Measurements from ENCODE around the gene RIOK2.

The RIOK2 gene

DNA sequence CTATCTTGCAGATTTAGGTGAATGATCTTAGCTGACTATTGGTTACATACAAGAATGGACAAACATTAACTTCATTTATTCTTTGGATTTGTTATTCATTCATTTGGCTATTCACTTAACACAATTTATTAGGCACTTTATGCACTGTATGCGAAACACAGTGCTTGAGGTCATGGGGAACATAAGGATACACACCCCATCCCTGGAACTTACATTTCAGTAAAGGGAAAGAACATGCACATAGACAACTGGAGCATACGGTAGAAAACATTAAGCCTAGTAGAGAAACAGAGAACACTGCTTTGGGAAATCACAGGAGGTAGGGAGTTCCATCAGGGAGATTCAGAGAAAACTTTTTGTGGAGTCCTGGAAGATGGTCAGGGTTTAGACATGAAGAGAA, 62.9 kb downstream of the RIOK2 start:
- Histone ChIP-seq H3K27me3 (ENCODE audit: insufficient read depth, low read length, poor library complexity) (no peaks in the 10 kb centered on the region), H2AK5ac (ENCODE audit: low read length) (no peak overlapping the region), H3K27ac (ENCODE audit: low read depth, low read length) (no peak overlapping the region)

DNA sequence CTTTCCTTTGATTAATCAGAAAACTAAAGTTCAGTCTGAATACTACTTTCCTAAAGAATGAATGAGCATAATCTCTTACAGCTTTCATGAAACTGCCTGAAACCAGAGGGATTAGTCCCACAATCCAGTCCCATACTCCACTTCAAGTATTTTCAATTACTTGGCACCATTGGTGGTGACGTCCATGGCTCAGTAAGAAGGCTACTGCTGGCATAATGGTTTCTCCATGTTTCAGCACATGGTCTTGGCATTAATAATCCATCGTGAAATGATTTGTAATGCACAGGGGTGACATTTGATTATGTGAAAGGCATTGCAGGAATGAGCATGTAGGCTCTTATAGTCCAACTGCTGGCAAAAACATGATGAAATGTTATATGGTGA, 64.0 kb downstream of the RIOK2 start:
- Histone ChIP-seq H3K79me2 (ENCODE audit: control insufficient read depth, insufficient read depth, low read length) (no peaks in the 10 kb centered on the region), H2BK15ac (replicated peaks; ENCODE audit: low read depth) (no peak overlapping the region), H3K4me2 (ENCODE audit: low read length) (no peak overlapping the region), H3K27me3 (ENCODE audit: insufficient read depth, low read length, poor library complexity) (no peaks in the 10 kb centered on the region), H3K36me3 (ENCODE audit: control insufficient read depth, insufficient read depth, low read length) (no peaks in the 10 kb centered on the region), H3K56ac (ENCODE audit: low read length) (no peak overlapping the region), H3K9ac (ENCODE audit: low read length) (no peak overlapping the region), H2BK120ac (ENCODE audit: low read depth, low read length) (no peak overlapping the region), H4K8ac (ENCODE audit: low read depth, low read length) (no peak overlapping the region), H2BK5ac (ENCODE audit: low read length) (no peak overlapping the region), H2AK5ac (ENCODE audit: low read length) (no peak overlapping the region), H3K79me1 (ENCODE audit: low read length) (no peaks in the 10 kb centered on the region), H3K27ac (ENCODE audit: low read depth, low read length) (no peak overlapping the region), H3K23ac (ENCODE audit: low read length) (no peak overlapping the region), H3K18ac (ENCODE audit: low read length) (no peak overlapping the region), H3K4me3 (ENCODE audit: low read length) (no peak overlapping the region), H4K5ac (ENCODE audit: low read length) (no peak overlapping the region), H3K4me1 (ENCODE audit: control insufficient read depth, low read depth, low read length) (no peaks in the 10 kb centered on the region), H3K4ac (ENCODE audit: low read depth, low read length) (no peak overlapping the region)
- no CpG with 5 or more reads among the region's 2 CpGs for WGBS (ENCODE audit: extremely low coverage, insufficient coverage, low lambda C conversion rate)
- no peak for DNase-seq

More for the DNA sequence above, 62.9 kb downstream of the RIOK2 start:
- no peak overlapping the region for H3K4me3 ChIP-seq (ENCODE audit: low read length)
- no peak overlapping the region for H3K23ac ChIP-seq (ENCODE audit: low read length)
- H3K4ac ChIP-seq (ENCODE audit: low read depth, low read length) = no peak overlapping the region
- H3K56ac ChIP-seq (ENCODE audit: low read length) = no peak overlapping the region
- H3K18ac ChIP-seq (ENCODE audit: low read length) = no peak overlapping the region
- no peak overlapping the region for H4K8ac ChIP-seq (ENCODE audit: low read depth, low read length)
- H2BK5ac ChIP-seq (ENCODE audit: low read length) = no peak overlapping the region
- no peaks in the 10 kb centered on the region for H3K79me1 ChIP-seq (ENCODE audit: low read length)
- no peaks in the 10 kb centered on the region for H3K79me2 ChIP-seq (ENCODE audit: control insufficient read depth, insufficient read depth, low read length)
- H2BK120ac ChIP-seq (ENCODE audit: low read depth, low read length) = no peak overlapping the region
- no CpG with 5 or more reads among the region's 2 CpGs for WGBS (ENCODE audit: extremely low coverage, insufficient coverage, low lambda C conversion rate)
- H2BK15ac ChIP-seq (replicated peaks; ENCODE audit: low read depth) = no peak overlapping the region
- no peaks in the 10 kb centered on the region for H3K4me1 ChIP-seq (ENCODE audit: control insufficient read depth, low read depth, low read length)
- DNase-seq = no peak
- H3K36me3 ChIP-seq (ENCODE audit: control insufficient read depth, insufficient read depth, low read length) = no peaks in the 10 kb centered on the region
- H3K4me2 ChIP-seq (ENCODE audit: low read length) = no peak overlapping the region
- H4K5ac ChIP-seq (ENCODE audit: low read length) = no peak overlapping the region
- H3K9ac ChIP-seq (ENCODE audit: low read length) = no peak overlapping the region

DNA sequence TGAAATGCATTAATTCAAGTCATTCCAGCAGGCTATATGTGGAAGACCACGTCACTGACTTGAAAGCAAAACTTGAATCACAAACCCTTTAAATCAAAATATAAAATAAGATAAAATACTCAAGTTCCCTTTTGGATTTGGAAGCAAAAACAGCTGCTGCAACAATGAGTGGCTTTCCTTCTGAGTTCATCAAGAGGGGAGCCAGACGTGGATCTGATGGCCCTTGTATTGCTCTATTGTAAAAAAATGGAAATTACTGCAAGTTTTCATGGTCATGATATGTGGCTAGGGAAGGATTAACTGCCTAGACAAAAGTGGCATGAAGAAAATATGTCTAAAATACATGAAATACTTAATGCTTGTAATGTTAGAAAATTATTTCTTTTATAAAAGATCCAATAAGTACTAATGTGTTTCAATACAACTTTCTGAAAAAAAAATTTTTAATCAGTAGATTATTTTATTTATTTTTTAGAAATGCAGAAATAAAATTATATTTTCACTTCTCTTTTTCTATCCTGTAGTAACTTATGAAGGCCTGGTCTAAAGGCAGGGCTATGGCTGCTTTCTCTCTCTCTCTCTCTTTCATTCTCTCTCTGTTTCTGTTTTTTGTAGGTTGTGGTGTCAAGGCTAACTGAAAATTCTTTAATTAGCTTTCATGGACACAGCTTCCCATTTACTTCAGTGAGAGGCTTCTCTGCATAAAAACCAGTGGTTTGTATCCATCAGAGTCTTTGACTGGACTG, 64.6 kb downstream of the RIOK2 start:
- H4K8ac ChIP-seq (ENCODE audit: low read depth, low read length) = no peak overlapping the region
- no peak overlapping the region for H2BK120ac ChIP-seq (ENCODE audit: low read depth, low read length)
- H2BK15ac ChIP-seq (replicated peaks; ENCODE audit: low read depth) = no peak overlapping the region
- no peak overlapping the region for H3K4me3 ChIP-seq (ENCODE audit: low read length)
- no peak overlapping the region for H2AK5ac ChIP-seq (ENCODE audit: low read length)
- H3K9ac ChIP-seq (ENCODE audit: low read length) = no peak overlapping the region
- no peaks in the 10 kb centered on the region for H3K4me1 ChIP-seq (ENCODE audit: control insufficient read depth, low read depth, low read length)
- H3K4ac ChIP-seq (ENCODE audit: low read depth, low read length) = no peak overlapping the region
- no peak overlapping the region for H3K4me2 ChIP-seq (ENCODE audit: low read length)
- no peaks in the 10 kb centered on the region for H3K79me1 ChIP-seq (ENCODE audit: low read length)
- H3K36me3 ChIP-seq (ENCODE audit: control insufficient read depth, insufficient read depth, low read length) = no peaks in the 10 kb centered on the region
- H3K79me2 ChIP-seq (ENCODE audit: control insufficient read depth, insufficient read depth, low read length) = no peaks in the 10 kb centered on the region
- no CpG with 5 or more reads among the region's 2 CpGs for WGBS (ENCODE audit: extremely low coverage, insufficient coverage, low lambda C conversion rate)
- H3K27ac ChIP-seq (ENCODE audit: low read depth, low read length) = no peak overlapping the region
- no peak overlapping the region for H3K18ac ChIP-seq (ENCODE audit: low read length)
- no peak overlapping the region for H3K23ac ChIP-seq (ENCODE audit: low read length)
- no peak overlapping the region for H2BK5ac ChIP-seq (ENCODE audit: low read length)
- H3K27me3 ChIP-seq (ENCODE audit: insufficient read depth, low read length, poor library complexity) = no peaks in the 10 kb centered on the region
- H4K5ac ChIP-seq (ENCODE audit: low read length) = no peak overlapping the region
- DNase-seq = no peak
- no peak overlapping the region for H3K56ac ChIP-seq (ENCODE audit: low read length)

DNA sequence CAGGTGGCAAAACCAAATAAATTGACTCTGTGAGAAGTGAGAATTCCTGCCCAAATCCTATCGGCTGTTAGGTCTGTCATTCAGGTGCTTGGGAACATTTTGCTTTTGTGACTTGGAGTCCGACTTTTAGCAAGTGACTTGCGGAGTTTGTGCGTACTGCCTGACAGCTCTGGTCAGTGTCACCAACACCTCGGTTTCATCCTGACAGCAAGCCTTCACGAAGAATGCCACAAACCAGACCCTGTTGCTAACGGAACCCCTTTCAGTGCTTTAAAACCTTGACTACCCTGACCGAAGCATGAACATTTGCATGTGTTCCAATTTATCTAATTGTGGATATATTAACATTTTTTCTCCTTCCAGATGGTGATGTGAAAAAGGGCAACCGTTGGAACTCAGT, 67.1 kb downstream of the RIOK2 start:
- no peak for DNase-seq
- no peaks in the 10 kb centered on the region for H3K79me2 ChIP-seq (ENCODE audit: control insufficient read depth, insufficient read depth, low read length)

DNA sequence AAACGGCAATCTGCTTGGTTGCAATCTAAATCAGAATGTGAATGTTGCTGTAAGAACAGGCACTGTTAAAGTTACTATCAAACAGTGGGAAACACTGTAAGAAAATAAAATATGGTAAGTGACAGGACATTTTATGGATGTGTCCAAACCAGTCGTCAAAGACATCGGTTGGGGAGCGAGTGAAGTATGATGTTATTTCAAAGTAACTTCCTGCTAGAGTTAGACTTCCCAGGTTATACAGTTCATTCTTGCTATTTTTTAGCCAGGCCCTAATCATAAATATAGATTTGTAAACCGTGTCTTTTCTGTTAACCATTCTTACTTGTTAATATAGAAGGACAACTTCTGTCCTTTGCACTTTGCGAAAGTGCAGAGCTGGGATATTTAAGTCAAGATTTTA, 70.8 kb downstream of the RIOK2 start:
- no peak overlapping the region for H2BK120ac ChIP-seq (ENCODE audit: low read depth, low read length)
- no peak overlapping the region for H2BK15ac ChIP-seq (replicated peaks; ENCODE audit: low read depth)
- no CpG with 5 or more reads among the region's 6 CpGs for whole genome bisulfite sequencing (ENCODE audit: extremely low coverage, insufficient coverage, low lambda C conversion rate)
- no peaks in the 10 kb centered on the region for H3K4me1 ChIP-seq (ENCODE audit: control insufficient read depth, low read depth, low read length)
- no peak overlapping the region for H3K4ac ChIP-seq (ENCODE audit: low read depth, low read length)
- H3K4me2 ChIP-seq (ENCODE audit: low read length) = no peak overlapping the region
- no peak overlapping the region for H2BK5ac ChIP-seq (ENCODE audit: low read length)
- no peaks in the 10 kb centered on the region for H3K79me1 ChIP-seq (ENCODE audit: low read length)
- no peak overlapping the region for H3K27ac ChIP-seq (ENCODE audit: low read depth, low read length)
- no peaks in the 10 kb centered on the region for H3K79me2 ChIP-seq (ENCODE audit: control insufficient read depth, insufficient read depth, low read length)
- H4K8ac ChIP-seq (ENCODE audit: low read depth, low read length) = no peak overlapping the region
- no peak overlapping the region for H3K23ac ChIP-seq (ENCODE audit: low read length)
- no peak overlapping the region for H3K9ac ChIP-seq (ENCODE audit: low read length)
- H2AK5ac ChIP-seq (ENCODE audit: low read length) = no peak overlapping the region
- no peak overlapping the region for H3K4me3 ChIP-seq (ENCODE audit: low read length)
- H3K18ac ChIP-seq (ENCODE audit: low read length) = no peak overlapping the region
- H3K27me3 ChIP-seq (ENCODE audit: insufficient read depth, low read length, poor library complexity) = no peaks in the 10 kb centered on the region
- no peak overlapping the region for H4K5ac ChIP-seq (ENCODE audit: low read length)
- no peak for DNase-seq
- H3K36me3 ChIP-seq (ENCODE audit: control insufficient read depth, insufficient read depth, low read length) = no peaks in the 10 kb centered on the region
- H3K56ac ChIP-seq (ENCODE audit: low read length) = no peak overlapping the region

More for the DNA sequence above, 67.1 kb downstream of the RIOK2 start:
- Histone ChIP-seq H3K27me3 (ENCODE audit: insufficient read depth, low read length, poor library complexity) (no peaks in the 10 kb centered on the region), H2AK5ac (ENCODE audit: low read length) (no peak overlapping the region), H3K36me3 (ENCODE audit: control insufficient read depth, insufficient read depth, low read length) (no peaks in the 10 kb centered on the region), H3K56ac (ENCODE audit: low read length) (no peak overlapping the region), H3K79me1 (ENCODE audit: low read length) (no peaks in the 10 kb centered on the region), H3K27ac (ENCODE audit: low read depth, low read length) (no peak overlapping the region), H3K9ac (ENCODE audit: low read length) (no peak overlapping the region), H3K23ac (ENCODE audit: low read length) (no peak overlapping the region), H4K5ac (ENCODE audit: low read length) (no peak overlapping the region), H2BK5ac (ENCODE audit: low read length) (no peak overlapping the region), H2BK120ac (ENCODE audit: low read depth, low read length) (no peak overlapping the region), H3K4me3 (ENCODE audit: low read length) (no peak overlapping the region), H3K4me2 (ENCODE audit: low read length) (no peak overlapping the region), H3K4ac (ENCODE audit: low read depth, low read length) (no peak overlapping the region), H3K4me1 (ENCODE audit: control insufficient read depth, low read depth, low read length) (no peaks in the 10 kb centered on the region), H3K18ac (ENCODE audit: low read length) (no peak overlapping the region), H2BK15ac (replicated peaks; ENCODE audit: low read depth) (no peak overlapping the region), H4K8ac (ENCODE audit: low read depth, low read length) (no peak overlapping the region)
- WGBS (ENCODE audit: extremely low coverage, insufficient coverage, low lambda C conversion rate) = no CpG with 5 or more reads among the region's 9 CpGs

DNA sequence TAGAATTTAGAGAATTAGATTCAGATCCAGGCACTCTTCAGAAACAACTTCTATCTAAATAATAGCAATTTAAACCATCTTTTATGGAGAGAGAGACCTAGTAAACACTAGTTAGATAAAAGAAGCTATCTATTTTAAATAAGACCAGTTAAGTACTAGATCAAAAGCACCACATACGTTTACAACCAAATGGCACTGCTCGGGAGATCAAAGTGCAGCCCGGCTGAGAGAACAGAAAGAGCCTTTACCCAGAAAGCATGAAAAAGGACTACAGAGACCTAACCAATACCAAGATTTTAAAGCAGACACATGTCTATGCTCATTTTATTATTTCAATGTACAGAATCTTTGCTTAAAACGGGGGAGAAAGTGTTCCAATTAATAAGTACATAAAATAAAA, 71.4 kb downstream of the RIOK2 start:
- Histone ChIP-seq H2BK120ac (ENCODE audit: low read depth, low read length) (no peak overlapping the region), H3K27ac (ENCODE audit: low read depth, low read length) (no peak overlapping the region), H2BK5ac (ENCODE audit: low read length) (no peak overlapping the region), H2BK15ac (replicated peaks; ENCODE audit: low read depth) (no peak overlapping the region), H3K4me2 (ENCODE audit: low read length) (no peak overlapping the region), H2AK5ac (ENCODE audit: low read length) (no peak overlapping the region), H3K27me3 (ENCODE audit: insufficient read depth, low read length, poor library complexity) (no peaks in the 10 kb centered on the region), H3K4me1 (ENCODE audit: control insufficient read depth, low read depth, low read length) (no peaks in the 10 kb centered on the region), H3K9ac (ENCODE audit: low read length) (no peak overlapping the region), H3K4me3 (ENCODE audit: low read length) (no peak overlapping the region), H3K18ac (ENCODE audit: low read length) (no peak overlapping the region), H3K36me3 (ENCODE audit: control insufficient read depth, insufficient read depth, low read length) (no peaks in the 10 kb centered on the region), H4K8ac (ENCODE audit: low read depth, low read length) (no peak overlapping the region), H3K79me2 (ENCODE audit: control insufficient read depth, insufficient read depth, low read length) (no peaks in the 10 kb centered on the region), H3K23ac (ENCODE audit: low read length) (no peak overlapping the region), H3K79me1 (ENCODE audit: low read length) (no peaks in the 10 kb centered on the region), H3K56ac (ENCODE audit: low read length) (no peak overlapping the region), H4K5ac (ENCODE audit: low read length) (no peak overlapping the region), H3K4ac (ENCODE audit: low read depth, low read length) (no peak overlapping the region)
- no peak for DNase-seq
- whole genome bisulfite sequencing (ENCODE audit: extremely low coverage, insufficient coverage, low lambda C conversion rate) = no CpG with 5 or more reads among the region's 4 CpGs
